Endothelial cell (in vitro differentiated cells): ENCODE measurements around the gene SMC6. TPM values are rescaled to one million over a fixed set of nuclear protein-coding genes. Genes with fewer than 3 reads are reported as not detected.

Experiments
- DNase-seq: peaks from one replicate; pipeline ENCODE4 v3.0.0; 2021; ENCODE audit warnings: low spot score
- H3K27ac Mint-ChIP-seq: one replicate; pipeline ENCODE4 v1.8.0; 2021; ENCODE audit warnings: mixed read lengths, inconsistent platforms; ENCODE audit not compliant: unreplicated experiment
- H3K27me3 Mint-ChIP-seq: one replicate; pipeline ENCODE4 v1.8.0; 2021; ENCODE audit warnings: mild to moderate bottlenecking, moderate library complexity, mixed read lengths, inconsistent platforms; ENCODE audit not compliant: unreplicated experiment
- H3K36me3 Mint-ChIP-seq: one replicate; pipeline ENCODE4 v1.8.0; 2021; ENCODE audit warnings: mild to moderate bottlenecking, low read depth, mixed read lengths, inconsistent platforms; ENCODE audit not compliant: unreplicated experiment
- H3K4me1 Mint-ChIP-seq: one replicate; pipeline ENCODE4 v1.8.0; 2021; ENCODE audit warnings: mild to moderate bottlenecking, mixed read lengths, inconsistent platforms; ENCODE audit not compliant: unreplicated experiment
- H3K4me3 Mint-ChIP-seq: one replicate; pipeline ENCODE4 v1.8.0; 2021; ENCODE audit warnings: mild to moderate bottlenecking, mixed read lengths, inconsistent platforms; ENCODE audit not compliant: unreplicated experiment
- H3K9me3 Mint-ChIP-seq: one replicate; pipeline ENCODE4 v1.8.0; 2021; ENCODE audit warnings: mixed read lengths, inconsistent platforms; ENCODE audit not compliant: unreplicated experiment
- CTCF ChIP-seq: fragments of 200-600 bp; sonication (generic); IDR thresholded peaks from one replicate; pipeline ENCODE4 v1.5.0; 2021; ENCODE audit warnings: antibody characterized with exemption; ENCODE audit not compliant: unreplicated experiment
- total RNA-seq: library from RNA; stranded (reverse); fragmentation: NEBNext Ultra II Directional; extraction: Animal tissue kit (Norgen Biotek cat#: 25700); gene quantifications from one replicate; pipeline ENCODE4 v1.2.1, GENCODE V29; 2021; ENCODE audit not compliant: unreplicated experiment

The SMC6 gene
- total RNA-seq, 1 donor from 2014 or later, result 28.8 TPM

- Mint-ChIP-seq H3K4me3 (no peak overlapping the region), H3K27me3 (no peaks in the 10 kb centered on the region), H3K4me1 (no peaks in the 10 kb centered on the region), H3K36me3 (peaks cover 6% of the 10 kb centered on the region), H3K27ac (no peak overlapping the region), H3K9me3 (no peaks in the 10 kb centered on the region)
- no peak for TF ChIP-seq CTCF
- DNase-seq, result no peak
Observed at GRCh38 chr2:17683981-17684380, 69.6 kb downstream of the SMC6 start.

- H3K27me3 Mint-ChIP-seq, result no peaks in the 10 kb centered on the region
- no peak for DNase-seq
- no peaks in the 10 kb centered on the region for H3K9me3 Mint-ChIP-seq
- no peaks in the 10 kb centered on the region for H3K4me1 Mint-ChIP-seq
- TF ChIP-seq CTCF, result no peak
- peaks cover 6% of the 10 kb centered on the region for H3K36me3 Mint-ChIP-seq
- no peak overlapping the region for H3K4me3 Mint-ChIP-seq
- no peak overlapping the region for H3K27ac Mint-ChIP-seq
Observed at GRCh38 chr2:17682098-17682857, 71.3 kb downstream of the SMC6 start.

GRCh38 chr2:17680119-17680518, 73.5 kb downstream of the SMC6 start:
- TF ChIP-seq CTCF, result no peak
- DNase-seq, result no peak
- H3K9me3 Mint-ChIP-seq, result no peaks in the 10 kb centered on the region

DNA sequence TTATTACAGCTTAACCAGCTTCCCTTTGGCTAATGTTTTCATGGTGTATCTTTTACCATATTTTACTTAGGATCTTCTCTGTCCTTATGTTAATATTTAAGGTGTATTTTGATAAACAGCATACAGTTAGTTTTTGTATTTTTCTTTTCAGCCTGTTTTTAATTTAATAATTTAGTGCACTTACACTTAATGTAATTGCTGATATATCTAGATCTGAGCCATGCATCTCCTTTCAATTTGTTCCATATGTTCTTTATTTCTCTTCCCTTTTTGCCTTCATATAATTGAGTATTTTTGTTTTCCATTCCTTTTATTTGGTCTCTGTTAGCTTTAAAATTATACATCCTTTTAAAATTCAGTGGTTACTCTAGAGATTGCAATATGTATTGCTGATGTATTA, 78.8 kb downstream of the SMC6 start:
- Mint-ChIP-seq H3K4me3 (no peak overlapping the region), H3K9me3 (no peaks in the 10 kb centered on the region), H3K27me3 (no peaks in the 10 kb centered on the region), H3K27ac (no peak overlapping the region), H3K4me1 (peaks cover 2% of the 10 kb centered on the region), H3K36me3 (no peaks in the 10 kb centered on the region)
- no peak for TF ChIP-seq CTCF
- DNase-seq, result no peak

More at GRCh38 chr2:17680119-17680518, 73.5 kb downstream of the SMC6 start:
- no peaks in the 10 kb centered on the region for H3K4me1 Mint-ChIP-seq
- no peaks in the 10 kb centered on the region for H3K27me3 Mint-ChIP-seq
- H3K36me3 Mint-ChIP-seq, result peaks cover 6% of the 10 kb centered on the region
- H3K27ac Mint-ChIP-seq, result no peak overlapping the region
- H3K4me3 Mint-ChIP-seq, result no peak overlapping the region

- H3K9me3 Mint-ChIP-seq, result no peaks in the 10 kb centered on the region
- no peak for DNase-seq
- peaks cover 5% of the 10 kb centered on the region for H3K36me3 Mint-ChIP-seq
- H3K4me1 Mint-ChIP-seq, result peaks cover 3% of the 10 kb centered on the region
- no peaks in the 10 kb centered on the region for H3K27me3 Mint-ChIP-seq
- TF ChIP-seq CTCF, result no peak
- no peak overlapping the region for H3K27ac Mint-ChIP-seq
- H3K4me3 Mint-ChIP-seq, result no peak overlapping the region
Observed at GRCh38 chr2:17672583-17673317, 80.9 kb downstream of the SMC6 start.
